PC-9 (cell line): ENCODE results near the gene ZNF273. TPM values are rescaled to one million over a fixed set of nuclear protein-coding genes. Genes with fewer than 3 reads are reported as not detected.

Source experiments
- BruUV-seq: library from RNA; stranded (reverse); fragments of 400-500 nt; replicated peaks from 2 replicates; lab custom pipeline; 2021; lab: Mats Ljungman, UMichigan
- CTCF ChIA-PET: fragments of 300-600 bp; sonication (Branson Sonifier 250); formaldehyde crosslinking; loops from one replicate; lab custom pipeline; 2022; ENCODE audit warnings: antibody characterized with exemption; lab: Charles Lee
- POLR2A ChIA-PET: fragments of 300-600 bp; sonication (Branson Sonifier 250); formaldehyde crosslinking; loops from one replicate; lab custom pipeline; 2022; ENCODE audit warnings: antibody characterized with exemption; ENCODE audit not compliant: unreplicated experiment; lab: Charles Lee
- DNase-seq, 2 experiments: peaks; one replicate each; pipeline versions ENCODE4 v3.0.0 to v3.0.0-alpha.2; 2015 to 2022; ENCODE audit warnings: mixed read lengths in 1 of 2
- H2AFZ ChIP-seq: fragments of 200-600 bp; sonication (generic); 2 replicates; pipeline ENCODE4 v1.8.1; 2017; ENCODE audit warnings: antibody characterized with exemption
- H3F3A ChIP-seq: fragments of 200-600 bp; sonication (generic); 2 replicates; pipeline ENCODE4 v1.8.1; 2017; ENCODE audit warnings: antibody characterized with exemption, mild to moderate bottlenecking, low read depth; ENCODE audit not compliant: insufficient read depth
- H3K27ac ChIP-seq: fragments of 200-600 bp; sonication (generic); 2 replicates; pipeline ENCODE4 v1.6.1; 2016; ENCODE audit warnings: mixed run types
- H3K27me3 ChIP-seq: fragments of 200-600 bp; sonication (generic); 2 replicates; pipeline ENCODE4 v1.6.1; 2016; ENCODE audit warnings: low read depth, mixed run types; ENCODE audit not compliant: insufficient read depth
- H3K36me3 ChIP-seq: fragments of 200-600 bp; sonication (generic); 2 replicates; pipeline ENCODE4 v1.6.1; 2016; ENCODE audit warnings: low read depth, mixed run types
- H3K4me1 ChIP-seq: fragments of 200-600 bp; sonication (generic); replicated peaks from 2 replicates; pipeline ENCODE4 v1.6.1; 2016; ENCODE audit warnings: mixed run types; ENCODE audit not compliant: insufficient read depth
- H3K4me2 ChIP-seq: fragments of 200-600 bp; sonication (generic); 2 replicates; pipeline ENCODE4 v1.6.1; 2017; ENCODE audit warnings: mixed run types
- H3K4me3 ChIP-seq: fragments of 200-600 bp; sonication (generic); 2 replicates; pipeline ENCODE4 v1.6.1; 2016; ENCODE audit warnings: mixed run types
- H3K79me2 ChIP-seq: fragments of 200-600 bp; sonication (generic); 2 replicates; pipeline ENCODE4 v1.6.1; 2017; ENCODE audit warnings: low read depth, mixed run types
- H3K9me2 ChIP-seq: fragments of 200-600 bp; sonication (generic); 2 replicates; pipeline ENCODE4 v1.8.1; 2017; ENCODE audit warnings: mild to moderate bottlenecking; ENCODE audit not compliant: insufficient read depth
- H3K9me3 ChIP-seq: fragments of 200-600 bp; sonication (generic); 2 replicates; pipeline ENCODE4 v1.8.1; 2016; ENCODE audit warnings: low read depth; ENCODE audit not compliant: insufficient read depth
- H4K20me1 ChIP-seq: fragments of 200-600 bp; sonication (generic); 2 replicates; pipeline ENCODE4 v1.8.1; 2017; ENCODE audit not compliant: insufficient read depth
- EZH2 ChIP-seq: fragments of 200-600 bp; sonication (generic); IDR thresholded peaks from 2 replicates; pipeline ENCODE4 v1.8.0; 2017; ENCODE audit warnings: antibody characterized with exemption, low read depth
- intact Hi-C: fragments of 100-400 bp; cut with micrococcal nuclease; formaldehyde crosslinking; loops from one replicate; pipeline ENCODE4 v1.10.0; 2022; ENCODE audit not compliant: unreplicated experiment
- total RNA-seq: library from RNA; stranded (reverse); gene quantifications from 2 replicates; pipeline ENCODE4 v1.2.3, GENCODE V29; 2021
- TF ChIP-seq, protein P1 (sequence below): fragments of 200-600 bp; sonication (generic); conservative IDR thresholded peaks from 2 replicates; pipeline ENCODE4 v1.6.1; 2017; ENCODE audit warnings: mixed run types, antibody characterized with exemption, mild to moderate bottlenecking, moderate library complexity

ZNF273 gene
- total RNA-seq, 1 experiment from 2014 or later, result 4.6 TPM

DNA sequence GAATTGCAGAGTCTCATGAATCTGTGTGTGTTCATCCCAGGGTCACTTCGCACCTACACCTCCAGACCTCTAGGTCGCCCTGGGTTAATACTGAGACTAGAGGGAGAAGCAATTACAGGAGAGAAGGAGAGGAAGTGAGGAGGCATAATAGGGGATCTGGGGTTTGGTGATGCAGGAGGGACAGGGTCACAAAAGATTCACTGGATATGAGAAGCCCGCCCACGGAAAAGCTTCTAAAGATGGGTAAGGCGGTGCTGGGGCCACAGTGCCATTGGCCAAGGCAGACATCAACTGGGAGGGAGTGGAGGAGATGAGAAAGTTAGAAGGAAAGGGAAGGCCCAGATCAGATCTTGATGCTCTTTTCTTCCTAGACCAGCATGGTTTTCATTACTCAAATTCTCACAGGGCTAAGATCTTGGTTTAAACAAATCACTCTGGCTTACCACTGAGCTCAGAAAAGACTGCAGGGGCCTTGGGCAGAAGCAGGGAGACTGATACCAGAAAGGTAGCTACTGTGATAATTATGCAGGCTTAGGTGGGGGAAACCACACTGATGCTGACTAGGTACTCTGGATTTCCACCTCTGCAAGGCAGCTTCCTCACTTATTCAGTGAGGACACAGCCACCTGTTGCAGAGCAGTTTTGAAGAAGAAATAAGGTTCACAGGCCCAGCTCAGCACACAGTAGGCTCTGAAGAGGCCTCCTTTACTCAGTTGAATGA is 17.4 kb upstream of the ZNF273 start:
- no peak for DNase-seq
- Histone ChIP-seq H3K27ac (no peak overlapping the region), H3K4me2 (no peak overlapping the region), H2AFZ (no peak overlapping the region), H3K36me3 (no peaks in the 10 kb centered on the region), H3K79me2 (no peaks in the 10 kb centered on the region), H3K27me3 (peaks cover 66% of the 10 kb centered on the region), H3K4me3 (no peak overlapping the region), H3F3A (no peaks in the 10 kb centered on the region), H3K4me1 (no peaks in the 10 kb centered on the region), H3K9me2 (no peaks in the 10 kb centered on the region), H3K9me3 (no peaks in the 10 kb centered on the region), H4K20me1 (no peaks in the 10 kb centered on the region)
- no TSS peak for BruUV-seq
- intact Hi-C loops, result no loop called here
- no peak for TF ChIP-seq EZH2
- TF ChIP-seq, protein P1, sequence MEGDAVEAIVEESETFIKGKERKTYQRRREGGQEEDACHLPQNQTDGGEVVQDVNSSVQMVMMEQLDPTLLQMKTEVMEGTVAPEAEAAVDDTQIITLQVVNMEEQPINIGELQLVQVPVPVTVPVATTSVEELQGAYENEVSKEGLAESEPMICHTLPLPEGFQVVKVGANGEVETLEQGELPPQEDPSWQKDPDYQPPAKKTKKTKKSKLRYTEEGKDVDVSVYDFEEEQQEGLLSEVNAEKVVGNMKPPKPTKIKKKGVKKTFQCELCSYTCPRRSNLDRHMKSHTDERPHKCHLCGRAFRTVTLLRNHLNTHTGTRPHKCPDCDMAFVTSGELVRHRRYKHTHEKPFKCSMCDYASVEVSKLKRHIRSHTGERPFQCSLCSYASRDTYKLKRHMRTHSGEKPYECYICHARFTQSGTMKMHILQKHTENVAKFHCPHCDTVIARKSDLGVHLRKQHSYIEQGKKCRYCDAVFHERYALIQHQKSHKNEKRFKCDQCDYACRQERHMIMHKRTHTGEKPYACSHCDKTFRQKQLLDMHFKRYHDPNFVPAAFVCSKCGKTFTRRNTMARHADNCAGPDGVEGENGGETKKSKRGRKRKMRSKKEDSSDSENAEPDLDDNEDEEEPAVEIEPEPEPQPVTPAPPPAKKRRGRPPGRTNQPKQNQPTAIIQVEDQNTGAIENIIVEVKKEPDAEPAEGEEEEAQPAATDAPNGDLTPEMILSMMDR, result no peak
- ChIA-PET POLR2A (interaction anchor here (1.0 kb wide), 1 partner anchor 36 kb away, joined by 4 read pairs; no protein-coding TSS in a partner anchor), CTCF (no interaction called here)

DNA sequence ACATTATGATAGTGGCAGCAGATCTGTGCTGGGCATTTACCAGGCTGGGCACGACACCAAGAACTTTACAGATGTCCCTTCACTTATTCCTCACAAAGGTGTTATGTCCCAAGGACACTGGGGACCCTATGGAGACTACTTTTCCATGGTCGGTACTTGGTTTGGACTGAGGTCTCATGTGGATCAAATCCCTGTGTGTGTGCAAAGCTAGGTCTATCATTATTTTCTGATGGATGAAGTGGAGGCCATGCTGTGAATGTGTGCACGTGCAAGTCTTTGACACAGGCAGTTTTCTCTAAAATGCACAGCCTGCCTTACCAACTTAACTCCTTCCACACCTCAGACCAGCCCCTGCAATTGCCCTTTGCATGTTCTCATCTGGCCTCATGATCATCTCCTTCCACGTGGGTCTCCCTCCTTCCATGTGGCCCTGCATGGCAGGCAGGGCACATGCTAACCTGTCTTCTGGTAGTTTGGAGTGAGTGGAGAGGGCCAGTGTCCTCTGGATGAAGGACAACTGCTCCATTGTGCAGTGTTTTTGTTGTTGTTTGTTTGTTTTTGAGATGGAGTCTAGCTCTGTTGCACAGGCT is 16.0 kb upstream of the ZNF273 start:
- Histone ChIP-seq H3K9me2 (no peaks in the 10 kb centered on the region), H3K9me3 (no peaks in the 10 kb centered on the region), H3K27ac (no peak overlapping the region), H4K20me1 (no peaks in the 10 kb centered on the region), H3F3A (no peaks in the 10 kb centered on the region), H3K4me2 (no peak overlapping the region), H3K4me1 (no peaks in the 10 kb centered on the region), H3K4me3 (no peak overlapping the region), H3K79me2 (no peaks in the 10 kb centered on the region), H2AFZ (no peak overlapping the region), H3K36me3 (no peaks in the 10 kb centered on the region), H3K27me3 (peaks cover 58% of the 10 kb centered on the region)
- ChIA-PET POLR2A (no interaction called here), CTCF (no interaction called here)
- TF ChIP-seq EZH2, result no peak
- TF ChIP-seq, protein P1, result no peak
- intact Hi-C loops, result no loop called here
- DNase-seq, result no peak
- BruUV-seq, result no TSS peak

DNA sequence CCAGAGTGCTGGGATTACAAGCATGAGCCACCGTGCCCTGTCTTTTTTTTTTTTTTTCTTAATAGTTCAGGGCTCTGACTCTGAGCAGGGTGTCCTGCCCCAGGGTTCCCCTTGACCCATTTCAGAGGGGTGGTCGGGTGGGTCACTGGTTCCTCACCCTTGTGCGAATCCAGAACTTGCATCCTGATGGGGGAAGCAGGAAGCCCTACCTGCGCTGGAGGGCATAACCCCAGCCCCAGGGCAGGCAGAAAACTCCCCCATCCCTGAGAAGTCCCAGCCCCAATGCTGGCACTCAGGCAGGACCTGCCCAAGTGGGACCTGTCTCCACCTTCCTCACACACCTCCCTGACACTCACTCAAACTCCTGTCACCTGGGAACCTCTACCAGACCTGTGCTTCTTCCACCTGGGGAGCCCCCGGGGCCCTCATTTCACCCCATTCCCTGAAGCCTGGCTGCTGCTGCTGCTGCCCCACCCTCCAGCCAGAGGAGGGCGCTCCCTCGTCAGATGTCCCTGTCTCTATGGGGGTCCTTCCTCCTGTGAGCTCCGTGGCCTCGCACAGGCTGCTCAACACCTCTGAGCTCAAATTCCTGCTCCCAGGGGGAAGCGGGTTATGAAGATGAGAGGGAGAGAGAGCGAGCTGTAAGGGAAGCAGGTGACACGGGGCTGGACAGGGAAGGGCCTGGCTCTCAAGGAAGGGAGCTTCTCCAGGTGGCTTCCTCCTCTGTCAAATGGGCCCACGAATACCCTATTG is 15.1 kb upstream of the ZNF273 start:
- no peaks in the 10 kb centered on the region for H3K36me3 ChIP-seq
- no peaks in the 10 kb centered on the region for H3K4me1 ChIP-seq
- no peak overlapping the region for H3K27ac ChIP-seq
- H3K9me3 ChIP-seq, result no peaks in the 10 kb centered on the region
- H4K20me1 ChIP-seq, result no peaks in the 10 kb centered on the region
- H3F3A ChIP-seq, result no peaks in the 10 kb centered on the region
- no peak overlapping the region for H3K4me2 ChIP-seq
- no peak overlapping the region for H2AFZ ChIP-seq
- intact Hi-C loops, result no loop called here
- no peaks in the 10 kb centered on the region for H3K9me2 ChIP-seq
- POLR2A ChIA-PET, result no interaction called here
- DNase-seq, result peak in 1 of 2 experiments; percentile 14
- BruUV-seq, result no TSS peak
- no peak overlapping the region for H3K4me3 ChIP-seq
- H3K79me2 ChIP-seq, result no peaks in the 10 kb centered on the region
- CTCF ChIA-PET, result no interaction called here
- TF ChIP-seq EZH2, result no peak
- TF ChIP-seq, protein P1, result no peak; the same call in 1 of the 2 replicates
- H3K27me3 ChIP-seq, result peaks cover 50% of the 10 kb centered on the region
